IMR-90 (cell line): ENCODE results near the gene TFAP2E. TPM values are rescaled to one million over a fixed set of nuclear protein-coding genes. Genes with fewer than 3 reads are reported as not detected.

ENCODE experiments used
- ATAC-seq: fragments of 200-7000 bp; cut with Tn5 transposase; 2 replicates; pipeline ENCODE4 v1.9.1; 2020; ENCODE audit warnings: low read depth, mild to moderate bottlenecking, moderate library complexity
- BruUV-seq: library from RNA; stranded (reverse); fragments of 400-500 nt; replicated peaks from 2 replicates; lab custom pipeline; 2021; lab: Mats Ljungman, UMichigan
- CTCF ChIA-PET: fragments of 300-600 bp; formaldehyde crosslinking; extraction: SDS; loops from one replicate; lab custom pipeline; 2021; ENCODE audit warnings: antibody characterized with exemption; lab: Yijun Ruan, JAX
- POLR2A ChIA-PET: fragments of 300-600 bp; sonication (Branson Sonifier 250); formaldehyde crosslinking; loops from one replicate; lab custom pipeline; 2022; ENCODE audit warnings: antibody characterized with exemption; ENCODE audit not compliant: unreplicated experiment; lab: Charles Lee
- DNase-seq: peaks from one replicate; pipeline ENCODE4 v3.0.0; 2013
- H2AFZ ChIP-seq: replicated peaks from 2 replicates; pipeline ENCODE3; 2013; ENCODE audit warnings: low read length, mild to moderate bottlenecking; ENCODE audit not compliant: poor library complexity
- H2AK5ac ChIP-seq: 2 replicates; pipeline ENCODE4 v1.6.1; 2013; ENCODE audit warnings: low read depth, low read length, inconsistent platforms
- H2AK9ac ChIP-seq: replicated peaks from 2 replicates; pipeline ENCODE3; 2013; ENCODE audit warnings: mild to moderate bottlenecking, low read depth, low read length, moderate library complexity; ENCODE audit not compliant: poor library complexity
- H2BK120ac ChIP-seq: 2 replicates; pipeline ENCODE4 v1.6.1; 2013; ENCODE audit warnings: low read depth, low read length, inconsistent platforms
- H2BK15ac ChIP-seq: 3 replicates; pipeline ENCODE4 v1.6.1; 2013; ENCODE audit warnings: low read depth, low read length, inconsistent platforms
- H2BK20ac ChIP-seq: 2 replicates; pipeline ENCODE4 v1.6.1; 2013; ENCODE audit warnings: low read depth, mild to moderate bottlenecking, inconsistent platforms, low read length, moderate library complexity
- H2BK5ac ChIP-seq: 2 replicates; pipeline ENCODE4 v1.6.1; 2013; ENCODE audit warnings: mild to moderate bottlenecking, low read depth, low read length, inconsistent platforms; ENCODE audit not compliant: poor library complexity, severe bottlenecking
- H3K14ac ChIP-seq: replicated peaks from 2 replicates; pipeline ENCODE4 v1.6.1; 2013; ENCODE audit warnings: low read depth, low read length, inconsistent platforms
- H3K18ac ChIP-seq: 2 replicates; pipeline ENCODE4 v1.6.1; 2013; ENCODE audit warnings: low read depth, low read length, control low read depth
- H3K23ac ChIP-seq: 2 replicates; pipeline ENCODE4 v1.6.1; 2013; ENCODE audit warnings: low read depth, low read length, inconsistent platforms
- H3K27ac ChIP-seq: 2 replicates; pipeline ENCODE4 v1.5.1; 2013; ENCODE audit warnings: mild to moderate bottlenecking, control low read depth, low read length; ENCODE audit not compliant: insufficient read depth
- H3K27me3 ChIP-seq: 2 replicates; pipeline ENCODE4 v1.6.1; 2013; ENCODE audit warnings: low read length; ENCODE audit not compliant: control insufficient read depth, insufficient read depth
- H3K36me3 ChIP-seq: 2 replicates; pipeline ENCODE4 v1.6.1; 2013; ENCODE audit warnings: low read length, mixed read lengths; ENCODE audit not compliant: control insufficient read depth, insufficient read depth
- H3K4ac ChIP-seq: 2 replicates; pipeline ENCODE4 v1.6.1; 2013; ENCODE audit warnings: low read depth, low read length, inconsistent platforms
- H3K4me1 ChIP-seq: 2 replicates; pipeline ENCODE4 v1.6.1; 2013; ENCODE audit warnings: low read length, mixed read lengths; ENCODE audit not compliant: control insufficient read depth, insufficient read depth
- H3K4me2 ChIP-seq: 2 replicates; pipeline ENCODE4 v1.6.1; 2013; ENCODE audit warnings: low read depth, mild to moderate bottlenecking, control low read depth, low read length, moderate library complexity
- H3K4me3 ChIP-seq: 2 replicates; pipeline ENCODE4 v1.5.1; 2013; ENCODE audit warnings: low read depth, mild to moderate bottlenecking, control low read depth, low read length, moderate library complexity; ENCODE audit not compliant: insufficient read depth
- H3K56ac ChIP-seq: 2 replicates; pipeline ENCODE4 v1.6.1; 2013; ENCODE audit warnings: low read length, inconsistent platforms; ENCODE audit not compliant: insufficient read depth; ENCODE audit errors: extremely low read depth
- H3K79me1 ChIP-seq, 2 experiments: 2 replicates each; pipeline ENCODE4 v1.6.1; 2013; ENCODE audit warnings: low read length in 2 of 2, inconsistent platforms in 1 of 2, low read depth in 1 of 2
- H3K9ac ChIP-seq: 2 replicates; pipeline ENCODE4 v1.6.1; 2013; ENCODE audit warnings: low read depth, low read length, control low read depth
- H3K9me1 ChIP-seq: 2 replicates; pipeline ENCODE4 v1.6.1; 2013; ENCODE audit warnings: low read length, inconsistent platforms; ENCODE audit not compliant: insufficient read depth
- H3K9me3 ChIP-seq: 2 replicates; pipeline ENCODE4 v1.6.1; 2013; ENCODE audit warnings: low read length; ENCODE audit not compliant: control insufficient read depth, insufficient read depth
- H4K20me1 ChIP-seq: 2 replicates; pipeline ENCODE4 v1.6.1; 2013; ENCODE audit warnings: low read length, inconsistent platforms; ENCODE audit not compliant: insufficient read depth
- H4K5ac ChIP-seq: 2 replicates; pipeline ENCODE4 v1.6.1; 2013; ENCODE audit warnings: mild to moderate bottlenecking, low read depth, low read length, control low read depth
- H4K8ac ChIP-seq, 2 experiments: 2 replicates each; pipeline ENCODE4 v1.6.1; 2013; ENCODE audit warnings: low read depth in 2 of 2, low read length in 2 of 2, control low read depth in 1 of 2, inconsistent platforms in 1 of 2
- H4K91ac ChIP-seq: 2 replicates; pipeline ENCODE4 v1.6.1; 2013; ENCODE audit warnings: low read depth, low read length, inconsistent platforms; ENCODE audit not compliant: insufficient read depth
- CEBPB ChIP-seq: IDR thresholded peaks from 2 replicates; pipeline ENCODE4 v1.6.1; 2012; ENCODE audit warnings: low read depth, low read length, improper control_type of control experiment
- MAFK ChIP-seq: IDR thresholded peaks from 2 replicates; pipeline ENCODE4 v1.6.1; 2012; ENCODE audit warnings: low read depth, low read length, improper control_type of control experiment
- WGBS, 2 experiments: methylation state at CpG; one replicate each; pipeline versions ENCODE4 v1.1.5 to v1.1.7; 2013; ENCODE audit warnings: missing lambda C conversion rate in 2 of 2; ENCODE audit not compliant: insufficient read length in 1 of 2; ENCODE audit errors: extremely low coverage in 2 of 2; 5-methylcytosine and 5-hydroxymethylcytosine counted together
- dilution Hi-C: fragments of 300-500 bp; cut with HindIII; formaldehyde crosslinking; loops from one replicate; pipeline ENCODE4 v1.14.3; 2018; ENCODE audit warnings: low sequenced_read_pairs; ENCODE audit not compliant: unreplicated experiment
- in situ Hi-C: fragments of 300-500 bp; cut with MboI; formaldehyde crosslinking; loops from 3 replicates; pipeline ENCODE4 v1.14.3; 2019; ENCODE audit warnings: low sequenced_read_pairs, inconsistent platforms, mixed read lengths
- intact Hi-C: fragments of 100-400 bp; cut with micrococcal nuclease; formaldehyde crosslinking; loops from 2 replicates; pipeline ENCODE4 v1.10.0; 2022
- polyA plus RNA-seq, 3 experiments: library from polyadenylated mRNA; depleted of rRNA; stranded (reverse); fragments of >200 nt; gene quantifications; 2 replicates each; pipeline ENCODE4 v1.2.3, GENCODE V29; 2012; ENCODE audit warnings: low replicate concordance in 1 of 3
- total RNA-seq: library from RNA; depleted of rRNA; stranded (reverse); fragments of >200 nt; gene quantifications from 2 replicates; pipeline ENCODE4 v1.2.3, GENCODE V29; 2012

Gene TFAP2E
- total and polyA plus RNA-seq, 2 of the 4 experiments (the other 2 are of a cell fraction) = under 0.01 to 0.19 TPM

DNA sequence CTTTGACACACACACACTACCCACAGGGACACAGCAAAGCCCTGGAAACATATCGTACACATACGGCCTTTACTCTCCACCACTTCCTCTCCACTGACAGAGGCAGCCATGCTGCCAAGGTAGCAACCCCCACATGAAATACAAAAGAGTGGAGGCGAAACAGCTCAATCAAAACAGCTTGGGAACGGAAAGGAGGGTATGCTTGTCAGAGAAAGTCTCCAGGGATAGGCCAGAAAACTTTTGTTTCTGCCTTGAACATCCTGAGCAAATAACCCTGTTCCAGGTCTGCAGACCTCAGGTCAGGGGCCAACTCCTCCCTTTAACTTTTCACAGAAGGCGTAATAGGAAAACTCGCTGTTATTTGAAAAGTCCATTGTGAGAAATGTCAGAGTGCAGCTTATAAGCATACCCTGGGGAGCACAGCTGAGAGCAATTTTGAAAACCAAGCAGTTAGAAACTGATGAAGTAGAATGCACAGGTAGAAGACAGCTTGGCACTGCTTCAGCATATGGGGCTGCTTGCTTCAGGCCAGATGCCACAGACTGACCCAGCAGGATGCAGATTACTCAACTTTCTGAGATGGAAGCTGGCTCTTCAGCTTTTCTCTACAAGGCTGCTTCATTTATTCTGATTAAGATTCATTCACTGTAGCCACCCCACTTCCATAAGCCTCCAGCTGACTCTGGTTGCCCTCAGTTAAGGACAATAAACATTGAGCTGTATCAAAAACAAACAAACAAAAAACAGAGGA is 33.9 kb upstream of the TFAP2E start:
- Histone ChIP-seq H3K9me1 (peaks cover 24% of the 10 kb centered on the region), H3K4me3 (no peak overlapping the region), H3K18ac (peak overlapping the region; percentile 86), H2BK15ac (peak overlapping the region; percentile 66; the same call in 2 of the 3 replicates), H3K27ac (peak overlapping the region; percentile 81; the same call in 1 of the 2 replicates), H3K4ac (peak overlapping the region; percentile 84), H3K9ac (peak overlapping the region; percentile 2; the same call in 1 of the 2 replicates), H2BK20ac (peak overlapping the region; percentile 62), H3K4me1 (peaks cover 23% of the 10 kb centered on the region), H3K36me3 (peaks cover 1% of the 10 kb centered on the region; the same call in 1 of the 2 replicates), H3K9me3 (no peaks in the 10 kb centered on the region), H2AFZ (no peak overlapping the region), H3K4me2 (peak overlapping the region; percentile 70), H2AK5ac (peak overlapping the region; percentile 79; the same call in 1 of the 2 replicates), H4K20me1 (peaks cover 21% of the 10 kb centered on the region; the same call in 1 of the 2 replicates), H4K8ac (peak overlapping the region in 1 of 2 experiments; percentile 11; a peak in 3 of 4 replicates), H2AK9ac (peak overlapping the region; percentile 20), H2BK120ac (peak overlapping the region; percentile 39), H3K27me3 (no peaks in the 10 kb centered on the region), H2BK5ac (peak overlapping the region; percentile 69), H4K5ac (no peak overlapping the region; the same call in none of the 2 replicates), H3K23ac (peak overlapping the region; percentile 79), H4K91ac (peak overlapping the region; percentile 57), H3K14ac (peak overlapping the region; percentile 72), H3K56ac (no peak overlapping the region; the same call in 1 of the 2 replicates), H3K79me1 (peaks cover 39 to 64% of the 10 kb centered on the region in 2 experiments)
- intact Hi-C loops = loop anchor here (2.0 kb wide), 1 partner anchor 84 kb away; no protein-coding TSS in a partner anchor
- POLR2A ChIA-PET = no interaction called here
- peak; percentile 33 for ATAC-seq
- no CpG with 5 or more reads among the region's 6 CpGs for WGBS, 2 experiments
- no peak for DNase-seq
- BruUV-seq = no TSS peak
- dilution Hi-C loops = no loop called here
- peak; percentile 42; the same call in 1 of the 2 replicates for TF ChIP-seq CEBPB
- TF ChIP-seq MAFK = no peak
- in situ Hi-C loops = no loop called here
- CTCF ChIA-PET = interaction anchor here (0.6 to 3.7 kb wide), 2 partner anchors 30 to 88 kb away, joined by 5 to 12 read pairs; no protein-coding TSS in a partner anchor
